Esophagus muscularis mucosa (tissue), 4 donors: Measurements from ENCODE around the gene PSMB4.

Experiments
- EP300 ChIP-seq: sonication (generic); formaldehyde crosslinking; IDR thresholded peaks from one replicate; pipeline ENCODE4 v1.6.1; 2017; ENCODE audit warnings: antibody characterized with exemption
- POLR2A ChIP-seq: fragments of 450-650 bp; IDR thresholded peaks from one replicate; pipeline ENCODE4 v1.6.1; 2017; ENCODE audit warnings: antibody characterized with exemption, moderate library complexity, mild to moderate bottlenecking, low read depth
- POLR2AphosphoS5 ChIP-seq, 2 donors: sonication (generic); formaldehyde crosslinking; IDR thresholded peaks; one replicate each; pipeline ENCODE4 v1.6.1; 2017; ENCODE audit warnings: antibody characterized with exemption in 2 of 2
- TF ChIP-seq, protein P1 (sequence below), 3 experiments: fragments of 200-600 bp in 2 of 3; fragments of 450-650 bp in 1 of 3; sonication (generic) in 2 of 3; IDR thresholded peaks; one replicate each; pipeline ENCODE4 v1.5.1; 2017 to 2019; ENCODE audit warnings: antibody characterized with exemption in 3 of 3, mild to moderate bottlenecking in 2 of 3, moderate library complexity in 1 of 3

DNA sequence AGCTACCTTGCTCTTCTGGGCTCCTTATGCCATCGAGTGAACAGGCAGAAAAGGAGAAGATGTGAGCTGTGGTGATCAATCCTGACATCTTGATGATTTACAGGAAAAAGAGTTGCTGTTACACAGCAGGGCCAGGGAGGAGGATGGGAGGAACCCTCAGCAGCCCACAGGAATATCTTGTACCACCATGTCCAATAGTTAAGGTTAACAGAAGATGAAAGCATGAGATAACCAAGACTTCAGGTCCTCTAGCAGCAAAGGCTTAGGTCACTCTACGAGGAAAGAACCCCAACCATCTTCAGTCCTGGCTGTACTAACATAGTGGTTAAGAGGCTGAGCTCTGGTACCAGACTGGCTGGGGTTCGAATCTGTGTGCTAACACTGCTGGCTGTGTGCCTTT is 14.8 kb upstream of the PSMB4 start:
- TF ChIP-seq, protein P1, sequence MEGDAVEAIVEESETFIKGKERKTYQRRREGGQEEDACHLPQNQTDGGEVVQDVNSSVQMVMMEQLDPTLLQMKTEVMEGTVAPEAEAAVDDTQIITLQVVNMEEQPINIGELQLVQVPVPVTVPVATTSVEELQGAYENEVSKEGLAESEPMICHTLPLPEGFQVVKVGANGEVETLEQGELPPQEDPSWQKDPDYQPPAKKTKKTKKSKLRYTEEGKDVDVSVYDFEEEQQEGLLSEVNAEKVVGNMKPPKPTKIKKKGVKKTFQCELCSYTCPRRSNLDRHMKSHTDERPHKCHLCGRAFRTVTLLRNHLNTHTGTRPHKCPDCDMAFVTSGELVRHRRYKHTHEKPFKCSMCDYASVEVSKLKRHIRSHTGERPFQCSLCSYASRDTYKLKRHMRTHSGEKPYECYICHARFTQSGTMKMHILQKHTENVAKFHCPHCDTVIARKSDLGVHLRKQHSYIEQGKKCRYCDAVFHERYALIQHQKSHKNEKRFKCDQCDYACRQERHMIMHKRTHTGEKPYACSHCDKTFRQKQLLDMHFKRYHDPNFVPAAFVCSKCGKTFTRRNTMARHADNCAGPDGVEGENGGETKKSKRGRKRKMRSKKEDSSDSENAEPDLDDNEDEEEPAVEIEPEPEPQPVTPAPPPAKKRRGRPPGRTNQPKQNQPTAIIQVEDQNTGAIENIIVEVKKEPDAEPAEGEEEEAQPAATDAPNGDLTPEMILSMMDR (IDR thresholded peaks at IDR 0.05): no peak
- TF ChIP-seq POLR2A (no peak), POLR2AphosphoS5 (IDR thresholded peaks at IDR 0.05) (no peak), EP300 (no peak)
